Fibroblast of lung (primary cell): Measurements from ENCODE around the gene ZC4H2.

Experiments used
- CTCF ChIP-seq, 2 donors: IDR thresholded peaks in 1 of 2; conservative IDR thresholded peaks in 1 of 2; 1 replicate in 1 of 2; 2 replicates in 1 of 2; pipeline ENCODE4 v1.5.1; 2011 to 2012; ENCODE audit warnings: low read length in 2 of 2, control low read depth in 1 of 2, inconsistent platforms in 1 of 2, low read depth in 1 of 2, mild to moderate bottlenecking in 1 of 2
- EZH2 ChIP-seq: IDR thresholded peaks from 2 replicates; pipeline ENCODE4 v1.5.1; 2012; ENCODE audit warnings: low read length, control low read depth, mild to moderate bottlenecking; ENCODE audit errors: missing control alignments

- TF ChIP-seq CTCF (conservative IDR thresholded peaks at IDR 0.05 in 1 of 2, IDR thresholded peaks at IDR 0.05 in 1 of 2; ENCODE audit: low read depth in 1 of 2, low read length in 2 of 2) = peak; percentile 5 to 16
- TF ChIP-seq EZH2 = no peak
These were observed 81.7 kb downstream of the ZC4H2 start for GRCh38 chrX:64894454-64895038.
